GM18873 (cell line): ENCODE results near the gene ARSG.
"Not testable (repeated sequence)": the region's sequence is repeated elsewhere in the genome, so short reads cannot be mapped to it uniquely, and the experiment has no call there.

Experiments used
- ATAC-seq: cut with Tn5 transposase; IDR thresholded peaks from one replicate; pipeline ENCODE4 v1.9.1; 2021; ENCODE audit warnings: mild to moderate bottlenecking, moderate library complexity, moderate number of reproducible peaks; ENCODE audit not compliant: unreplicated experiment, low FRiP score

ARSG gene

DNA sequence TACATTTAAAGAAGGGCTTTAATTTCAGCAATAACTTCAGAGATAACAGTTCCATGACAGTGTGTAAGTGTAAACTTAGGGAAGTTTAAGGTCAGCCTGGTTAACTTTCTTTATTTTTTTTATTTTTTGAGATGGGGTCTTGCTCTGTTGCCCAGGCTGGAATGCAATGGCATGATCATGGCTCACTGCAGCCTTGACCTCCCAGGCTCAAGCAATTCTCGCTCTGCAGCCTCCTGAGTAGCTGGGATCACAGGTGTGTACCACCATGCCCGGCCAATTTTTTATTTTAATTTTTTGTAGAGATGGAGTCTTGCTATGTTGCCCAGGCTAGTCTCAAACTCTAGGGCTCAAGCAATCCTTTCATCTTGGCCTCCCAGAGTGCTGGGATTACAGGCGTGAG, 15.0 kb upstream of the ARSG start:
- ATAC-seq = not testable (repeated sequence)

DNA sequence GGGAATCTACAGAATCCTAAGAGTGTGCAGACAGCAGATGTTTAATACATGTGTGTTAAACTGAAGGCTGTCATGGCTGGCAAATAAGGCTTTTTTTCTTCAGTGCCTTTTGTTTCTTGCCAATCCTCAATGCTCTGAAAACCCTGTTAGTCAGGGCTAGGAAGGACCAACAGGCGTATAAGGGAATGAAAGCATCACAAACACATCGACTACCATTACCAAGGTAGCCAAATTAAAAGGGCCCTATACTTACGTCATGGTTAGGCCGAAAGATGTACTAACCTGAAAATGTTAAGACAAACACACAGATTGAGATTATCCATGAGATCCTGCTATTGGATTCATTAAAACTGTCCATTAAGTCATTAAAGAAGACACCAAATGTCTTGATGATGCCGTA, 13.5 kb upstream of the ARSG start:
- ATAC-seq = no peak

DNA sequence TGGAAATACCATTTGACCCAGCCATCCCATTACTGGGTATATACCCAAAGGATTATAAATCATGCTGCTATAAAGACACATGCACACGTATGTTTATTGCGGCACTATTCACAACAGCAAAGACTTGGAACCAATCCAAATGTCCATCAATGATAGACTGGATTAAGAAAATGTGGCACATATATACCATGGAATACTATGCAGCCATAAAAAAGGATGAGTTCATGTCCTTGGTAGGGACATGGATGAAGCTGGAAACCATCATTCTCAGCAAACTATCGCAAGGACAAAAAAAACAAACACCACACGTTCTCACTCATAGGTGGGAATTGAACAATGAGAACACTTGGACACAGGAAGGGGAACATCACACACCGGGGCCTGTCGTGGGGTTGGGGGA, 9.3 kb upstream of the ARSG start:
- ATAC-seq = not testable (repeated sequence)

DNA sequence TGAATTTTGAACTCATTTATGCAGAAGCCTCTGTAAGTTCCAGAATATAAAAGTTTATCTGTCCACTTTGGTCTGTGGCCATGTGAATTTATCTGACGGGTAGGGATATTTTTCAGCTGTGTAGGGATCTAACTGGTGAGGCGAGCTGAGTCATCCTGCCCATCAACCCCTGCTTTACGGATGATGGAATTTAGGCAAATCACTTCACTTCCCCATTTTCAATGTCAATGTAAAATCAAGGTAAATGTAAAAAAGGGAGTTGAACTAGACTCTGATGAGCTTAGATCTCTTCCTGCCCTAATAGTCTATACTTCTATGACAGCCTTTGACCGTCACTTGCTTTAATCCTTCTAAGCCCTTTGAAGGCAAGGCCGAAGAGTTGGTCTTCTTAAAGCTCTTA, 2.9 kb upstream of the ARSG start:
- no peak for ATAC-seq

DNA sequence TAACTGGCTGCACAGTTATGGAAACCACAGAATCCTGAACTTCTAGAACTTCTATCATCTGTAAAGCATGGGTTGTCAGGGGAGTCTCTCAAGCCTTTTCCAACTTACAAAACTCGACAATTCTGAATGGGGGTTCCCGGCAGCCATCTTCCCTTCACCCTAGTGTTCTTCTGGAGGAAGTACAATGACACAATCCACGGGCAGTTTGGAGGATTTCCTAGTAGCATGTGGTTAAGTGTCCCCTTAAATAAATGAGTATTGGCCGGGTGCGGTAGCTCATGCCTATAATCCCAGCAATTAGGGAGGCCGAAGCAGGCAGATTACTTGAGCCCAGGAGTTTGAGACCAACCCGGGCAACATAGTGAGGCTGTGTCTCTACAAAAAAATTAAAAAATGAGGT, 2.5 kb upstream of the ARSG start:
- ATAC-seq = no peak

DNA sequence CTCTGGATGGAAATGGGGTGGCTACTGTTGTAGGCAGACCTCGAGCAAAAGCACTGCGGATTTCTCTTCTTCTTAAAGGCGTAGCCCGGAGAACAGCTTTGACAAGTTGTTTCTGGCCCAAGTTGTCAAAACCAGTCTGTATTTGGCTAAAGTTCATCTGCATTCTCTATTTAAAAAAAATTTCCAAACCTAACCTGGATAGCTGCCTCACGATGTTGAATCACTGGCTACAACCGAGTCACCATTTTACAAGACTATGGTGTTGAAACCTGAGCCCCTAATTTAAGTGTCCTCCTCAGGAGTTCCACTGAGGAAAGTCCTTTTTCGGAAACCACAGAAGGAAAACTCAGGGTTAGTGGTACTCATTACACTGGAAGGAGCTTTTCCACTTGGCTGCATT, 1.8 kb upstream of the ARSG start:
- ATAC-seq = no peak

DNA sequence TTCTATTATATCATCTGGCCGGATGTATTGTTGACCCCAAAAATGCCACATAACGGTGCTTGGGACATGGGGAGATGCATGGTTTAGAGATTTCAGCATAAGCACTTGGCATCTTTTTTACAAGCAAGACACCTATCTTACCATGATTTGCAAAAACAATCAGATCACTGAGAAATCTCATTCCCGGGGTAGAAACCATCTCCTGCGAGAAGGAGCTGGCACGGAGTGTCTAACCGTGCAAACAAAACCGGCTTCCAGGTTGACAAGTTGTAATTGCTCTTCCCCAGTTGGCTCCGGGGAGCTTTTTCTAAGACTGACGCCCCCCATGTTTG, 1.4 kb upstream of the ARSG start:
- no peak for ATAC-seq

DNA sequence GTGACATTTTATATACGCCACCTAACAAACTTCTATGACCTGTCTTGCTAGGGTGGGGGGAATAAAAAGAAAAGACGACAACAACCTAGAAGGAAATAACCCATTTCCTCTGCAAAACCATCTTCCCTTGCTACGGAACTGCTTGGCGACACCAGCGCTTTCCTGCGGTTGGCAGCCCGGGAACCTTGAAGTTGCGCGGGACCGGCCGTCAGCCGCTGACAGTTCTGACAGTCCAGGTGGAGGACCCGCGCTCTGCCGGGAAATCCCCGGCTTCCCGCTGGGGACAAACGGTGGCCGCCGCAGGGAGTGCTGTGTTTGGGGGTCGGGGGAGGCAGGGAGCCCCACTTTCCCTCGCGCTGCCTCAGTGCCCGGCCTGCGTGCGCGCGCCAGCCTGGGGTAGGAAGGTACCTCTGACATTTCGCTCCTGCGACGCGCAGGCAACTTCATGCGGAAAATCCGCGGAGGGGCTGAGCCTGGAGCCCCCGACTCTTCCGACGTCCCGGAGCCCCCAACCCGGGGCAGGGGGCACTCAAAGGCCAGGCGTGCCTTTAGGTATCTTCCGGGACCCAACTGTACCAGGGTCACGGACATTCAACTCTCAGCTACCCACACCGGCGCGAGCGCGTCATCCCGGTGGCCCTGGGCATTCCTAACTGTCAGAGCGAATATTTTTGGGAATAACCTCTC, 884 bp upstream of the ARSG start:
- ATAC-seq = no peak

DNA sequence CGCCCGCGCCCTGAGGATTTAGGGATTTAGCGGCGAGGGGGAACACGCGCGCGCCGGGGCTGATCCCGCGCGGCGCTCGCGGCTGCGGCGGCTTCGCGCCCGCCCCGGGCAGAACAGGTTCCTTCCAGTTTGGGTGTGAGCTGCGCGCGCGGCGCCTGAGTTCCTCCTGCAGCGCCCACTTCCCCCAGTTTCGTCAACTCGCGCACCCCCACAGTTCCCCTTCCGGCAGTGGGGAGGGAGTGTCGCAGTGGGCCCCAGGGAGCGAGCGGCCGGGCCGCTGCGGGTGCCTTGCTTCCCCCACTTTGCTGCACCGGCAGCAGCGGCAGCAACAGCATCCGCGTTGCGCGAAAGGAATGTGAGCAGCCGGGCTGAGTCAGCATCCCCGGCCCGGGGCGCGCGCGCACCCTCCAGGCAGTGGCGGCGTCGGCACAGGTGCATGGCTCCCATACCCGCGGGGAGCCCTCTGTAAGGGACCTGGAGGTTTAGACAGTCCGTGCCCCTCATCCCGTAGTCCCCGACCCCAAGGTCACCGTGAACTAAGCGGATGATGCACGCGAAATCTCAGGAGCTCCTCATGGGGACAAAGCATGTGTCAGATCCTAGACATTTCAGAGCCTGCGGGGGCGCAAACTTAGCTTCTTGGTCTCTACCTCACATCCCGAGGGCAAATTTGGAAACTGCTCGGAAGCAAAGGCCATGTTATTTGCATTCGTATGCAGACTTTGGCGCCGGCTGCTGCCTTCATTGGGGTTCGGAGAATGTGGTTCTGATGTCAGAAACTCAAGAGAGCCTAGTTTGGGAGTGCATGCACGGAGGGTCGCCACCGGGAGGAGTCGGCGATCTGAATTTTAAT, 767 bp downstream of the ARSG start:
- ATAC-seq = peak; percentile 60

DNA sequence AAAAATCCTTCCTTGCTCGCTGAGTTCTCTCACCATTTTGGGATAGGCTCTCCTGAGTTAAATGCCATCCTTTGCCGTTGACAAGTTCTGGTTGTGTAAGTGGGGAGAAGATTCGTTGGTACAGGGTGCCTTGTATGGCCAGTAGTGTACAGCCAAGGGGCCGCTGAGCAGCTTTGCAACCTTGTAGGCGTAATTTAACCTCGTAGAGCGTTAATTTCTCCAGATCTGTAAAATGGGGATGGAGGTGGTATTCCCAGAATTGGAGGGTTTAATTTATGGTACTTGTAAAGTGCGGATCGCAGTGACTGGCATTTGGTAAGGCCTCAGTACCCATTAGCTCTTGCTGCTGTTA, 1.4 kb downstream of the ARSG start:
- ATAC-seq = no peak

DNA sequence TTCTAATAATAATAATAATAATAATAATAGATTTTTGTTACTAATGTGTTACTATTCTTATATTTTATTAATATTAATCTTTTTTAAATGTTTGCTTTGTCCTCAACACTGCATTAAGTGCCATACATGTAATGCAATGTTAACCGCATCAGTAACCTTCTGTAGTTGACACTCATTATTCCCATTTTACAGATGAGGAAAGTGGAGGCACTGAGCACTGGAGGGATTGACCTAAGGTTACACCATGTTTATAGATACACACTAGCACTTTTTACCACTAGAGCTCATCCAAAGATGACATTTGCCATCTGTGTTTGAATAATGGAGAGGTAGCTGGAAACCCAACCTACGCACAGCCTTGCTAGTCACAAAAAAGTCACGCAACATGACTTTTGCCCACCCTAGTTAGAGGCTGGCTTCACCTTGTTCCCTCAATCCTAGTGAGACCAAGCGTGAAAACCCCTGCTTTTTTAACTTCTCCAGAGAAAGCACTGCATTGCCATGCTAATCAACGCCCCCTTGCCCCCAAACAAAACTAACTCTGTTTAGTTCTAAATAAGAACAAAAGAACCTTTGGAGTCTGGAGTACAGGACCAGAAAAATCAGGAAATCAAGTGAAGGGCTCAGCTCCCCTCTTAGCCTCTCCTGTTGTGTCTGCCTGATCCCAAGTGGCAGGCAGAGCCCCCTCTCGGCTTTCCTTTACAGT, 2.3 kb downstream of the ARSG start:
- ATAC-seq = no peak

DNA sequence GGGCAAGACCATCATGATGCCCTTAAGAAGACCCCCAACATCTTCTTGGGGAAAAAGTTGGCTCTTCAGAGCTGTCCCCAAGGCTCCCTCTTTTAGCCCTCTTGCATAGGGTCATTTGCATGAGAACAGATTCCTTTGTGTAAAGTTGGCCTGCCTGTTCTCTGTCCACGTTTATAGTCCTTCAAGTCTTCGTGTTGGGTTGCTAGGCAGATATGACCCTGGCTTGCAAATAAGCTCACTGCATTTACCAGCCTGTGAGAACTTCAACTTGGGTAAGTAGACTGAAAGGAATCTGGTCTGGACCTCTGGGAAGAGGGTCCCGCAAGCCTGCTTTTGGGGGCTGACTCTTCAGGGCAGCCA, 2.9 kb downstream of the ARSG start:
- ATAC-seq = no peak

DNA sequence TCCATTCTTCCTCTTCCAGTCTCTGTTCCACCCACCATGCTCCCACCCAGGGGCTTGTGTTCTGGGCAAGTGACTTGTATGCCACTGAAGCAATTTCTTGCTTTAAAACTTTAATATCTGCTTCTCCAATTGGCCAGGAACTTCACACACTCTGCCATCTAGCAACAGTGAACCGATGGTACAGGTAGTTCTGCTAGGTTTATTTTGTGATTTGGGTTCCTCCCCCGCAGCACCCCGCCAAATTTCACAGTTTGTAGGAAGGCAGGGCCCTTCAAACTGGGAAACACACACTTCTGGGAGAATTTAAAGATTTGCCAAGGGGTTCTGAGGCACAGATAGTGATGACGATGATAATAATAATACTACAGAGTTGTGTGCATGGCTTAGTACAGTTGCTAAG, 3.3 kb downstream of the ARSG start:
- ATAC-seq = no peak

DNA sequence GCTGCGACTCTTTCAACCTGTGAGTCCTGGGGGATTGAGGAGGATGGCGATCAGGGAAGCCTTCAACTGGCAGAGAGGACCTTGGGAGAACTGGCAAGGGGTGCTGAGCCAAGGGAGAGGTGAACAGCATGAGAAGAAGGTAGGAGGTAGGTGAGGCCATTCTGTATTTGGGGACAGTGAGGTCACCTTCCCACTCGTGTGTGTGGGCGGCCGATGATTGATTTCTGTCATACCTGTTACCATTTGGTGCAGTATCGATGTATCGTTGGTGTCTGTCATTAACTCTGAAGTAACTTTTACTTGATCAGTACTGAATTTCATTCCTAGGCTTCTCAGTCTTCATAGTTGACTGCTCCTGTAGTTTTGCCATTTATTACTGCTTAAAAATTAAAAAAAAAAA, 3.8 kb downstream of the ARSG start:
- no peak for ATAC-seq

DNA sequence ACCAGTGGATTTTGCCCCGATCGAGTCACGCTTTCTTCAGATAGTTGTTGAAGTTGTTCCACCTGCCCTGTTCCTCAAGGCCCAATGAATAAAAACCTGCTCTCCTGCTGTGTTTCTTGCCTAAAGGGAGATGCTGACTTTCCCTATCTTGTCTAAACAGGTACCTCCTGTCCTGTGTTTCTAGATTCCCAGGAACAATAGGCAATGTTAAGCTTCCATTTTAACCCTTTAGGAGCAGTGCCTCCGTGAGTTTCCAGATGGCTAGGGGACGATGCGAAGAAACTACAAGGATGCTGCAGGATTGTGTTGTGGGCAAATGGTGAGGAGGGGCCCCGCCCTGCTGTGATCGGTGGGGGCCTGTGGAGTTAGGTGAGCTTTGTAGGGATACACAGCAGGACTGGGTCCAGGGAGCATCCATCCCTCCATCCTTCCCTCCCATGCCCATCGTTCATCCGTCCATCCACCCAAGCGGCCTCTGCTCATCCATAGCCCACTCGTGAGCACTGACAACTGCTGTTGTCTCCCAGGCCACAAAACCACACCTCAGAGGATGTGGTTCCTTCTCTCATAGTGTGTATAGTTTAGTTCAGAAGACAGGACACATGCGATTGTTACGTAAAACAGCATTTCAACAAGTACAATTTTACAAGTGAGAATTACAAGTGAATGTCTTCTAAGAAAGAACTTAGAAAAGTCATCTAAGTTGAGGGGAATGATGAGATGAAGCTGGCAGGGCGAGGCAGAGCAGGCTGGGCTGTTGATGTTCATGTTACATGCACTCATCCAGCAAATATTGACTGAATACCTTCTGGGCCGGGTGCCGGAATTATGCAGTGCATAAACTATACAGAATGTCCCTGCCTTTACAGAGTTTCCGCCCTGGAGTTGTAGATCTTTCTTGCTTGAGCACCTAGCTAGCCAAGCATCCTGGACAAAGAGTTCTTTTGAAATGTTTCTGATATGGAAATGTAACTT, 5.2 kb downstream of the ARSG start:
- no peak for ATAC-seq

DNA sequence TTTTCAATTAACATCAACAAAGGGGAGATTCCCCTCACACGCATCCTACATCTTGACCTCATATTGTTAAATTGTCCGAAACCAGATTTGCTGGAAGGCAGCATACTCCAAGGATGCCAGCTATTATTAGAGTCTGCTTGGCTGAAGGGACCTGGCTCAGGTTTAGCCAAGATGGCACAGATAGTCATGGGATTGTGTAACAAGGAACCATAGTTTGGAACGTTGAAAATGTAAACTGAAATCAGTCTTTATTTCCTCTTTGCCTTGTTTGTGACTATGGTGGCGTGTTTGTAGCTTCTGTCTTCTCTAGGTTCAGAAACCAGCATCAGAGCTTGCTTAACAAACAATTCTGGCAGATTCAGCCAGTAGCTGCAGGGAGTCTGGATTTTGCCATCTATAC, 5.9 kb downstream of the ARSG start:
- no peak for ATAC-seq

DNA sequence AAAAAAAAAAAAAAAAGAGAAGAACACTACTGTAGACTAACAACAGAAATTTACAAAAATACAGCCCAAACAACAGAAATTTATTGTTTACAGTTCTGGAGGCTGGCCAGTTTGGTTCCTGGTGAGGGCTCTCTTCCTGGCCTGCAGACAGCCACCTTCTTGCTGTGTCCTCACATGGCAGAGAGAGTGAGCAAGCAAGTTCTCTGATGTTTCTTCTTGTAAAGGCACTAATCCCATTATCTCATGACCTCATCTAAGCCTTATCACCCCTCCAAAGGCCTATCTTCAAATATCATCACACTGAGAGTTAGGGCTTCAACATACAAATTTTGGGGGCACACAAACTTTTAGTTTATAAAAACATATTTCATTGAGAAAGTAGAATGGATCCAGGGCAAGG, 7.3 kb downstream of the ARSG start:
- ATAC-seq = no peak

DNA sequence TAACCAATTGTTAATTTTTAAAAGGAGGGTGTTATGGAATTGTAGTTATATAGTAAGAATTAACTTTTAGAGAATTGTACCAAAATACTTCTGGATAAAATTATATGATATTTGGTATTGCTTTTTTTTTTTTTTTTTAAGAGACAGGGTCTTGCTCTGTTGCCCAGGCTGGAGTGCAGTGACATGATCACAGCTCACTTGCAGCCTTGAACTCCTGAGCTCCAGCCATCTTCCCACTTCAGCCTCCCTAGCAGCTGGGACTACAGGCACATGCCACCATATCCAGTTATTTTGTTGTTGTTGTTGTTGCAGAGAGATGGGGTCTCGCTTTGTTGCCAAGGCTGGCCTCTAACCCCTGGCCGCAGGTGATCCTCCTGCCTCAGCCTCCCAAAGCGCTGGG, 8.5 kb downstream of the ARSG start:
- ATAC-seq = no peak

DNA sequence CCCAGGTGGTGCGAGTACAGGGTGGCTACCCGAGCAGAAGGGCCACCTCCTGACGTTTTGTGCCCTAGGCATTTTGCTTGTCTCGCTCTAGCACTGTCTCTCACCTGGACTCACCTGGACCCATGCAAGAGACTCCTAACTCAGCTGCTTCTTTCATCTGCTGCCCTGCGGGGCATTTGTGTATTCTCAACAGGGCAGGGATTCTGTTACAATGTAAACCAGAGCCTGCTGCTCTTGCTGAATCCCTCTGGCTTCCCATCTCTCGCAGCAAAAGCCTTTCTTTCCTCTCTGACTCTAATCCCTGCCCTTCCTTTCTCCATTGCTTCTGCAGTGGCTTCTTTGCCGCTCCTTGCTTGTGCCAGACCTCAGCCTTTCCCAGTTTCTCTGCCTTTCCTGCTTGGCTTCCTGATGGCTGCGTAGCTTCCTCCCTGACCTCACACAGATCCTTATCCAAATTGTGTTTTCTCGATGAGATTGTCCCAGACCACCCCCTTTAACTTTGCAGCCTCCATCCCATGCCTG, 10.2 kb downstream of the ARSG start:
- no peak for ATAC-seq

DNA sequence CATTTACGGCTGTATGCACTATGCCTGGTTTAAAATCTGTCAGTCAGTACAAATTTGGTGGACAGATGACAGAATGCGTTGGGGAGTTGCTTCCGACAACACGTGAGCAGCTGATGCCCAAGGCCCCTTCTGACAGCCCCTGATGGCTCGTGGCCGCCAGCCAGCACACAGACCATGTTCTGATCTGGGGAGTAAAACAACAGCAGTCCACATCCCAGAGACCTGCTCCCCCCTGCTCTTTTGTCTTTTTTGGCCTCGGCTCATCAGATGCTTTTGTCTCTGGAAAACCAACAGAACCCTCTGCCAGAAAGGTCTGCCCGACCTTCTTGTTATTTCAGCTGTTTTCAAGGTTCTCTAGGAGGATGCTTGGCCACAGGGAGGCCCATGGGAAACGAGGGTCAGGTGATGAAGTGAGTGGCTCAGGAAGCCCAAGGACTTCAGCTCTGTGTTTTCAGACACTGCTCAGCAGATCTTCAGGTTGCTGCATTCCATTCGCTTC, 10.8 kb downstream of the ARSG start:
- no peak for ATAC-seq
